ENCODE measurements around the gene CADM2.

CADM2 gene

GRCh38 chr3:85394424-85394823, 435.6 kb downstream of the CADM2 start:
- Mint-ChIP-seq H3K4me3 (no peak overlapping the region), H3K27me3 (no peaks in the 10 kb centered on the region), H3K9me3 (peaks cover 3 to 5% of the 10 kb centered on the region in 2 donors), H3K4me1 (no peaks in the 10 kb centered on the region), H3K27ac (no peak overlapping the region), H3K36me3 (no peaks in the 10 kb centered on the region)
- no peak for DNase-seq
- ATAC-seq (replicated peaks), result no peak

DNA sequence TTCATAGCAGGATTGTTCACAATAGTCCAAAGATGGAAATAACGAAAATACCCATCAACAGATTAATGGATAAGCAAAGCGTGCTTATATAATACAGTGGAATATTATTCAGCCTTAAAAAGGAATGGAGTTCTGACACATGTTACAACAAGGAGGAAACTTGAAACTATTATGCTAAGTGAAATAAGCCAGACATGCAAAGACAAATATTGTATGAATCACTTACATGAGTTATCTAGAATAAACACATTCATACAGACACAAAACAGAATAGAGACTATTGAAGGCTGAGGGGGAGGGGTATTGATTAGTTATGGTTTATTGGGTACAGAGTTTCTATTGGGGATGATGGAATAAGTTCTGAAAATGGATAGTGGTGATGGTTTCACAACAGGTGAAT, 438.6 kb downstream of the CADM2 start:
- no peak for ATAC-seq (replicated peaks)
- Mint-ChIP-seq H3K36me3 (no peaks in the 10 kb centered on the region), H3K27me3 (no peaks in the 10 kb centered on the region), H3K27ac (no peak overlapping the region), H3K4me1 (no peaks in the 10 kb centered on the region), H3K4me3 (no peak overlapping the region), H3K9me3 (peaks cover 3 to 7% of the 10 kb centered on the region in 2 donors)
- no peak for DNase-seq

DNA sequence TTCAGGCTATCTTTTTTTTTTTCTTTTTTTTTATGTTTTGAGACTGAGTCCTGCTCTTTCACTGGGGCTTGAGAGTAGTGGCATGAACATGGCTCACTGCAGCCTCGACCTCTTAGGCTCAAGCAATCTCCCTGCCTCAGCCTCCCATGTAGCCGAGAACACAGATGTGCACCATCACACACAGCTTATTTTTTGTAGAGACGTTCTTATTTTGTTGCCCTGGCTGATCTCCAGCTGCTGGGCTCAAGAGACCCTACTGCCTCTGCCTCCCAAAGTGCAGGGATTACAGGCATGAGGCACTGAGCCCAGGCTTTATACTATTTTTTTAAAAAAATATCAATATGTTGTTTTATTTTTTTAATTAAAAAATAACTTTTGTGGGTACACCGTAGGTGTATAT, 467.3 kb downstream of the CADM2 start:
- DNase-seq, result no peak
- Mint-ChIP-seq H3K4me3 (no peak overlapping the region), H3K36me3 (no peaks in the 10 kb centered on the region), H3K4me1 (no peaks in the 10 kb centered on the region), H3K27me3 (no peaks in the 10 kb centered on the region), H3K9me3 (no peaks in the 10 kb centered on the region), H3K27ac (no peak overlapping the region)
- no peak for ATAC-seq (replicated peaks)

- DNase-seq, result no peak
- ATAC-seq (replicated peaks), result no peak
- Mint-ChIP-seq H3K36me3 (no peaks in the 10 kb centered on the region), H3K9me3 (no peaks in the 10 kb centered on the region), H3K4me3 (no peak overlapping the region), H3K27me3 (no peaks in the 10 kb centered on the region), H3K27ac (no peak overlapping the region), H3K4me1 (no peaks in the 10 kb centered on the region)
Measured at GRCh38 chr3:85427467-85427866, 468.7 kb downstream of the CADM2 start.

DNA sequence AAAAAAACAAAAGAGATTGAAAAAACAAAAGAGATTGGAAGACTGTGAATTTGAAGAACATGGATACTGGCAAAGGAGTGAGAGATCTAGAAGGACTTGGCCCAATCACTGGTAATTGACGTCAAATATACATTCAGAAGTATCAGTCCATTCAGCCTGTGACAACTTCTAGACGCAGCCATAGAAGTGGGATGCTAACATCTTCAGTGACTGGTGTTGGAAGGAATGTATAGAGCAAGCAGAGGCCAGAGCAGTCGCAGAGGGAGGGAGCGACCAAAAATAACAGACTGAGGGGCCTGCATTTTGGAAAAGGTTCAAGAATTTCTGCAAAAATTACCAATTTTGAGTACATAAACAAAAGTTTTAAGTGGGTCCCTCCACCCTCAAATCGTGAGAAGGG, 473.3 kb downstream of the CADM2 start:
- Mint-ChIP-seq H3K4me1 (no peaks in the 10 kb centered on the region), H3K27ac (no peak overlapping the region), H3K4me3 (no peak overlapping the region), H3K27me3 (no peaks in the 10 kb centered on the region), H3K9me3 (peaks cover 5 to 7% of the 10 kb centered on the region in 2 donors), H3K36me3 (no peaks in the 10 kb centered on the region)
- no peak for ATAC-seq (replicated peaks)
- no peak for DNase-seq

- peaks cover 5 to 7% of the 10 kb centered on the region in 2 donors for H3K9me3 Mint-ChIP-seq
- no peak for ATAC-seq (replicated peaks)
- no peaks in the 10 kb centered on the region for H3K36me3 Mint-ChIP-seq
- H3K4me1 Mint-ChIP-seq, result no peaks in the 10 kb centered on the region
- no peak for DNase-seq
- H3K4me3 Mint-ChIP-seq, result no peak overlapping the region
- H3K27ac Mint-ChIP-seq, result no peak overlapping the region
- H3K27me3 Mint-ChIP-seq, result no peaks in the 10 kb centered on the region
Measured at GRCh38 chr3:85433319-85433718, 474.5 kb downstream of the CADM2 start.

DNA sequence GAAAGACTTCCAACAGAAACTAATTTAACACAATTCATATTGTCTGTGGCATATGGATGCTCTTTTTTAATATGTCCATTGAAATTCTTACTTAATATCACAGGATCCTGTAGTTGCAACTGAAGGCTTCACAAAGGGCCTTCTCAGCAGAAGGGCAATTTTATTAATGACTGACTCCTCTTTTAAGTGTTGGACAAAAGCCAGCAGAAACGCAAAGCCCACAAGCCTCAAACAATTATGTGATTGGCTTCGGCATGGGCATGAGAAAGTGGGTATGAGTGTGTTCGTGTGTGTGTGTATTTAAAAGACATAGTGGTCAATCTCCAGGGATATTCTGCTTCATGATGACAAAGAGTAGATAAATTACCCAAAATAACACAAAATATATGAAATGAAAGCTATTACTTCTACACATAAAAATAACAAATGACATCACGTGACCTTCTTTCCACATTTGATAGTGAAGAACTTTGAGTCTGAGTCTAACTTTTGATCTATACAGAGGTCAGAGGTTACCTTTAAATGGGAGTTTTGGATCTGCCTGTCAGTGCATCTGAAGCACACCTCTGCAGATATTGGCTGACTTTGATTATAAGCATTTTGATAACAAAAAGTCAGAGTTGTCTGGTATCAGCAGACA, 496.9 kb downstream of the CADM2 start:
- no peaks in the 10 kb centered on the region for H3K4me1 Mint-ChIP-seq
- H3K9me3 Mint-ChIP-seq, result peaks cover 0 to 1% of the 10 kb centered on the region in 2 donors
- H3K4me3 Mint-ChIP-seq, result no peak overlapping the region
- ATAC-seq (replicated peaks) (no peak), DNase-seq (no peak)
- H3K36me3 Mint-ChIP-seq, result no peaks in the 10 kb centered on the region
- no peak overlapping the region for H3K27ac Mint-ChIP-seq
- no peaks in the 10 kb centered on the region for H3K27me3 Mint-ChIP-seq

DNA sequence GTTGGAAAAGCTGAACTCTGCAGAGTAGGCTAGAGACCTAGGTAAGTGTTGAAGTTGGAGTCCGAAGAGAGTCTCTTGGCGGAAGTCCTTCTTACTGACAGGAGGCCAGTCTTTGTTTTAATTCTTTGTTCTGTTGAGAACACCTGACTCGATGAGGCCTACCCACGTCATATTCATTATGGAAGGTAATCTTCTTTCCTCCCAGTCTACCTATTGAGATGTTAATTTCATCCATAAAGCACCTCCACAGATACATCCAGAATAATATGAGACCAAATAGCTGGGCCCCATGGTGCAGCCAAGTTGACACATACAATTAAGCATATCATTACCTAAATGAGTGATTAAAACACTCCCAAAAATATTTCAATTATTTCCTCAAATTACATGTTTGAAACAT, 515.5 kb downstream of the CADM2 start:
- H3K27ac Mint-ChIP-seq, result no peak overlapping the region
- ATAC-seq (replicated peaks) (no peak), DNase-seq (no peak)
- no peak overlapping the region for H3K4me3 Mint-ChIP-seq
- H3K4me1 Mint-ChIP-seq, result no peaks in the 10 kb centered on the region
- no peaks in the 10 kb centered on the region for H3K9me3 Mint-ChIP-seq
- no peaks in the 10 kb centered on the region for H3K27me3 Mint-ChIP-seq
- H3K36me3 Mint-ChIP-seq, result no peaks in the 10 kb centered on the region

DNA sequence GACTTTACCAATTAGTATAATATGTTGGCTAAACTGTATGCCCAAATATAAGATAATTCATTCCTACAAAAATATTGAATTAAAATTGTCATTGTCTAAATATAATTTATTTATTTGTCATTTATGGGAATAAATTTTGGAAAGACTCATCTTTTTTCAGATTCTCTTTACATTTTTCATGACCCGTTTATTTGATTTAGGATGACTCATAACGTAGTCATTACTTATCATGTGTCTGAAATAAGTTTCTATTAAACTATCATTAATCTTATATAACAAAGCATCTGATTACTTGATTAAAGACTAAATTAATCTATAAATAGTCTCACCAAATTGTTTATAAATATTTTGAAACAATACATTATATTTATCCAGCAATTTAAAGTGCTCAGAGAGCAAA, 516.6 kb downstream of the CADM2 start:
- H3K9me3 Mint-ChIP-seq, result no peaks in the 10 kb centered on the region

GRCh38 chr3:85476891-85477495, 518.2 kb downstream of the CADM2 start:
- Mint-ChIP-seq H3K27ac (no peak overlapping the region), H3K4me3 (no peak overlapping the region), H3K27me3 (no peaks in the 10 kb centered on the region), H3K36me3 (no peaks in the 10 kb centered on the region), H3K9me3 (no peaks in the 10 kb centered on the region), H3K4me1 (no peaks in the 10 kb centered on the region)
- DNase-seq (no peak), ATAC-seq (replicated peaks) (no peak)

More for the DNA sequence above, 516.6 kb downstream of the CADM2 start:
- no peak for ATAC-seq (replicated peaks)
- no peak for DNase-seq
- H3K27me3 Mint-ChIP-seq, result no peaks in the 10 kb centered on the region
- no peak overlapping the region for H3K27ac Mint-ChIP-seq
- H3K36me3 Mint-ChIP-seq, result no peaks in the 10 kb centered on the region
- H3K4me3 Mint-ChIP-seq, result no peak overlapping the region
- no peaks in the 10 kb centered on the region for H3K4me1 Mint-ChIP-seq

DNA sequence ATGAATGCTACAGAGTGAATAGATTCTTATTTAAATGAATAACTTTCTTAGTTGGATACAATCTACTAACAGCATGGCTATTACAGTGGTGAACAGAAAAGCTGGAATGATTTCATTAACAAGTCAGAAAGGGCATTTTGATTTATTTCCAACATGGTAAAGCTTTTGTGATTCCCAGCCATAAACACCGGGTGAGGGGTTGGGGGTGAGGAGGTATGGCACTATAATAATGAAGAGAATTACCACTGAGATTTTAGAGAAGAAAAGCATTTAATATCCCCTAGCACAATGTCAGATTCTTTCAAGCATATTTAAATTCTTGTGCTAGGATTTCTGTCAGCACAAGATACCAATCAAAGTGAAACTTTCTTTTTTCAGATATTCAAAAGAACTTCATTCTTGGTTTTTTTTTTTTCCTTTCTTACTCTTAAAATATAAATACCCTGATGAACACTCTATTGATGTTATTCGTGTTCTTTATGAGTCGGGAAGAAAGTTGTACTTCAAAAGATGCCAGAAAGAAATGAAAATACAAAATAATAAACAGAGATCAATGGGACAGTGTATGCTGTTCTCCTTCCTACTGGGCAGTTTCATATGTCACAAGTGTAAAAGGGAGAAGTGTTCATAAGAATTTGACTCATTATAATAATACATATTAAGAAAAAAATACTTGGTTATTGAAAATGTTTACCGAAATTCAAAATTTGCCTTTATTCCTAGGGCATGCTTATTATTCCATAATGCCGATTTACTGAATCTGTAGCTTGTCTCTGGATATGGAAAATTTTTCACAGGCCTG, 522.8 kb downstream of the CADM2 start:
- no peak overlapping the region for H3K27ac Mint-ChIP-seq
- no peaks in the 10 kb centered on the region for H3K27me3 Mint-ChIP-seq
- H3K9me3 Mint-ChIP-seq, result no peaks in the 10 kb centered on the region
- no peaks in the 10 kb centered on the region for H3K36me3 Mint-ChIP-seq
- ATAC-seq (replicated peaks) (no peak), DNase-seq (no peak)
- H3K4me1 Mint-ChIP-seq, result no peaks in the 10 kb centered on the region
- H3K4me3 Mint-ChIP-seq, result no peak overlapping the region

DNA sequence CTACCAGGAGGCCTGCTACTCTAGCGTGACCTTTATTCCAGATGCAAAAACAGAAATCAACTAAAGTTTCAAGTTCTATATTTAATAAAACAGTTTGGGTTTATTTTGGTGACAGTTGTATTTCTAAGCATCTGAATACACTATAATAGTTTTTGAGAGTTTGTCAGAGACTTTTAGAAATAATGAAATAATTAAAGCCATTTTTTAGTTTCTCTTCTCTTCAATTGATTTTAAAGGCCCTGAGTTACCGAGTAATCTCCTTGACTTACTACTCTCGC, 523.4 kb downstream of the CADM2 start:
- Mint-ChIP-seq H3K4me3 (no peak overlapping the region), H3K27me3 (no peaks in the 10 kb centered on the region), H3K9me3 (no peaks in the 10 kb centered on the region), H3K27ac (no peak overlapping the region), H3K36me3 (no peaks in the 10 kb centered on the region), H3K4me1 (no peaks in the 10 kb centered on the region)
- ATAC-seq (replicated peaks) (no peak), DNase-seq (no peak)

DNA sequence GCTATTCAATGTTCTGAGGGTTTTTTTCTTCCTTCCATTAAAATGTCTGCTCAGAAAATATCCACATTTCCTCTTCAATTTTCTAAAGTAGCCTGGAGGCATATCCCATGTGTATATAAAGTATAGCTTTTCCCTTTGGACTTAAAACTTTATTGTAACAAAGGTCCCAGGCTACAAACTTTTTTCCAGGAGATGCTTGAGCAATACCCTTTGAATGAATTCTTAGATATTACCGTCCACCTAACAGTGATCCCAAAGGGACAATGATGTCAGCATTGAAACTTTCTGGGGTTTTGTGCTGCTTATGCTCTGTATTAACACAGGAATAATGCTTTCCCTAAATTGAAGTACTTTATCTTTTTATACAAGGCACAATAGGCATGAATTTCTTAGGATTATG, 525.2 kb downstream of the CADM2 start:
- H3K4me1 Mint-ChIP-seq, result no peaks in the 10 kb centered on the region
- no peaks in the 10 kb centered on the region for H3K9me3 Mint-ChIP-seq
- H3K27me3 Mint-ChIP-seq, result no peaks in the 10 kb centered on the region
- no peak overlapping the region for H3K27ac Mint-ChIP-seq
- no peaks in the 10 kb centered on the region for H3K36me3 Mint-ChIP-seq
- no peak for DNase-seq
- no peak for ATAC-seq (replicated peaks)
- H3K4me3 Mint-ChIP-seq, result no peak overlapping the region

DNA sequence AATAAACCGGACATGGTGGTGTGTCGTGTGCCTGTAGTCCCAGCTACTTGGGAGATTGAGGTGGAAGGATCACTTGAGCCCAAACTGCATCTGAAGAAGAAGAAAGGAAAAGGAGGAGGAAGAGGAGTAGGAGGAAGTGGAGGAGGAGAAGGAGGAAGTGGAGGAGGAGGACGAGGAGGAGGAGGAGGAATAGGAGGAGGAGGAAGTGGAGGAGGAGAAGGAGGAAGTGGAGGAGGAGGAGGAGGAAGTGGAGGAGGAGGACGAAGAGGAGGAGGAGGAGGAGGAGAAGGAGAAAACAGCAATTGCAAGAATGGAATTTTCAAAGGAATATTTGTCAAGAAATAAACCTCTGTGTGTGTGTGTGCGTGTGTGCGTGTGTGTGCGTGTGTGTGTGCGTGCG, 528.6 kb downstream of the CADM2 start:
- Mint-ChIP-seq H3K27me3 (no peaks in the 10 kb centered on the region), H3K4me1 (no peaks in the 10 kb centered on the region), H3K4me3 (no peak overlapping the region), H3K27ac (no peak overlapping the region), H3K36me3 (no peaks in the 10 kb centered on the region), H3K9me3 (no peaks in the 10 kb centered on the region)
- ATAC-seq (replicated peaks) (no peak), DNase-seq (no peak)

GRCh38 chr3:85495602-85496001, 536.8 kb downstream of the CADM2 start:
- H3K36me3 Mint-ChIP-seq, result no peaks in the 10 kb centered on the region

More at GRCh38 chr3:85495602-85496001, 536.8 kb downstream of the CADM2 start:
- no peak overlapping the region for H3K4me3 Mint-ChIP-seq
- peaks cover 1 to 3% of the 10 kb centered on the region in 2 donors for H3K9me3 Mint-ChIP-seq
- no peak overlapping the region for H3K27ac Mint-ChIP-seq
- ATAC-seq (replicated peaks) (no peak), DNase-seq (no peak)
- H3K27me3 Mint-ChIP-seq, result no peaks in the 10 kb centered on the region
- H3K4me1 Mint-ChIP-seq, result no peaks in the 10 kb centered on the region
